Medulla oblongata (tissue), 1 donor: ENCODE measurements around the gene MBD5.
"Not testable (repeated sequence)": the region's sequence is repeated elsewhere in the genome, so short reads cannot be mapped to it uniquely, and the experiment has no call there.

ENCODE experiments used
- DNase-seq: peaks from one replicate; pipeline ENCODE4 v3.0.0-alpha.2; 2015; ENCODE audit errors: extremely low spot score

Gene MBD5

GRCh38 chr2:148521181-148521580, 500.3 kb downstream of the MBD5 start:
- no peak for DNase-seq

- DNase-seq = no peak
Observed at GRCh38 chr2:148523315-148523714, 502.4 kb downstream of the MBD5 start.

GRCh38 chr2:148524519-148524919, 503.6 kb downstream of the MBD5 start:
- no peak for DNase-seq

- DNase-seq = no peak
Observed at GRCh38 chr2:148525130-148525529, 504.2 kb downstream of the MBD5 start.

- no peak for DNase-seq
Observed at GRCh38 chr2:148526509-148527346, 505.8 kb downstream of the MBD5 start.

GRCh38 chr2:148527488-148528340, 506.8 kb downstream of the MBD5 start:
- DNase-seq = no peak

- no peak for DNase-seq
Observed at GRCh38 chr2:148528356-148529064, 507.6 kb downstream of the MBD5 start.

- no peak for DNase-seq
Observed at GRCh38 chr2:148529745-148530144, 508.9 kb downstream of the MBD5 start.

- DNase-seq = no peak
Observed at GRCh38 chr2:148530350-148530749, 509.5 kb downstream of the MBD5 start.

GRCh38 chr2:148531235-148531634, 510.3 kb downstream of the MBD5 start:
- DNase-seq = no peak

GRCh38 chr2:148531669-148532428, 511.0 kb downstream of the MBD5 start:
- no peak for DNase-seq

GRCh38 chr2:148533004-148533403, 512.1 kb downstream of the MBD5 start:
- DNase-seq = no peak

- DNase-seq = no peak
Observed at GRCh38 chr2:148533685-148534084, 512.8 kb downstream of the MBD5 start.

- DNase-seq = no peak
Observed at GRCh38 chr2:148534416-148535204, 513.7 kb downstream of the MBD5 start.

GRCh38 chr2:148538375-148538774, 517.5 kb downstream of the MBD5 start:
- DNase-seq = no peak

- no peak for DNase-seq
Observed at GRCh38 chr2:148540022-148540421, 519.1 kb downstream of the MBD5 start.

GRCh38 chr2:148541792-148542191, 520.9 kb downstream of the MBD5 start:
- DNase-seq = no peak

GRCh38 chr2:148542614-148543013, 521.7 kb downstream of the MBD5 start:
- DNase-seq = no peak

- DNase-seq = not testable (repeated sequence)
Observed at GRCh38 chr2:148543088-148543540, 522.2 kb downstream of the MBD5 start.
